ENCODE data around the gene LRRC66.

- TF ChIP-seq CTCF (IDR thresholded peaks at IDR 0.05) (no peak), POLR2A (IDR thresholded peaks at IDR 0.05) (no peak), POLR2AphosphoS5 (IDR thresholded peaks at IDR 0.05) (no peak)
Measured at GRCh38 chr4:52059372-52059771, 39.2 kb upstream of the LRRC66 start.

All from suprapubic skin (tissue), 4 donors.